DOHH2 (cell line): Measurements from ENCODE around the gene CGNL1.

Experiments
- H3F3A ChIP-seq: fragments of 200-600 bp; sonication (generic), shearing (Covaris generic); 2 replicates; pipeline ENCODE4 v1.6.0; 2016; ENCODE audit warnings: antibody characterized with exemption, mild to moderate bottlenecking; ENCODE audit not compliant: control insufficient read depth, insufficient read depth
- H3K27ac ChIP-seq: fragments of 200-600 bp; sonication (generic); 2 replicates; pipeline ENCODE4 v1.5.1; 2014; ENCODE audit warnings: low read depth, mild to moderate bottlenecking, low read length, moderate library complexity
- H3K27me3 ChIP-seq: fragments of 200-600 bp; sonication (generic); 2 replicates; pipeline ENCODE4 v1.6.1; 2014; ENCODE audit warnings: mild to moderate bottlenecking, low read length, mixed read lengths; ENCODE audit not compliant: control insufficient read depth
- H3K36me3 ChIP-seq: fragments of 200-600 bp; sonication (generic); 2 replicates; pipeline ENCODE4 v1.6.1; 2014; ENCODE audit warnings: mild to moderate bottlenecking, low read length, moderate library complexity, mixed read lengths; ENCODE audit not compliant: control insufficient read depth
- H3K4me1 ChIP-seq: fragments of 200-600 bp; sonication (generic); 2 replicates; pipeline ENCODE4 v1.6.1; 2014; ENCODE audit warnings: mild to moderate bottlenecking, low read length, mixed read lengths; ENCODE audit not compliant: control insufficient read depth
- H3K4me2 ChIP-seq: fragments of 200-600 bp; sonication (generic); 2 replicates; pipeline ENCODE4 v1.6.0; 2014; ENCODE audit warnings: mild to moderate bottlenecking, low read length, moderate library complexity
- H3K4me3 ChIP-seq: fragments of 200-600 bp; sonication (generic); 2 replicates; pipeline ENCODE4 v1.5.1; 2014; ENCODE audit warnings: mild to moderate bottlenecking, low read length, mixed read lengths
- H3K79me2 ChIP-seq: fragments of 200-600 bp; sonication (generic); 2 replicates; pipeline ENCODE4 v1.6.1; 2014; ENCODE audit warnings: mild to moderate bottlenecking, low read length, mixed read lengths; ENCODE audit not compliant: control insufficient read depth
- H3K9me2 ChIP-seq: fragments of 200-600 bp; sonication (generic); replicated peaks from 2 replicates; pipeline ENCODE4 v1.6.1; 2014; ENCODE audit warnings: mild to moderate bottlenecking, low read length, mixed read lengths; ENCODE audit not compliant: control insufficient read depth
- H3K9me3 ChIP-seq: fragments of 200-600 bp; sonication (generic); 2 replicates; pipeline ENCODE4 v1.6.1; 2014; ENCODE audit warnings: antibody characterized with exemption, low read length, mixed read lengths; ENCODE audit not compliant: control insufficient read depth, insufficient read depth
- H4K20me1 ChIP-seq: fragments of 200-600 bp; sonication (generic); 2 replicates; pipeline ENCODE4 v1.6.0; 2014; ENCODE audit warnings: low read depth, mild to moderate bottlenecking, antibody characterized with exemption, low read length, moderate library complexity; ENCODE audit not compliant: control insufficient read depth, insufficient read depth
- CTCF ChIP-seq: fragments of 200-600 bp; sonication (generic); IDR thresholded peaks from one replicate; pipeline ENCODE4 v1.5.1; 2014; ENCODE audit warnings: antibody characterized with exemption, mild to moderate bottlenecking, low read depth, low read length; ENCODE audit not compliant: poor library complexity, severe bottlenecking
- EZH2phosphoT487 ChIP-seq: fragments of 200-600 bp; sonication (generic); IDR thresholded peaks from 2 replicates; pipeline ENCODE4 v1.6.1; 2017; ENCODE audit warnings: borderline replicate concordance, mild to moderate bottlenecking, antibody characterized with exemption, low read length, moderate library complexity, mixed read lengths

The CGNL1 gene

GRCh38 chr15:57598346-57598745, 222.0 kb downstream of the CGNL1 start:
- Histone ChIP-seq H3K4me1 (no peaks in the 10 kb centered on the region), H3K36me3 (no peaks in the 10 kb centered on the region), H3K79me2 (no peaks in the 10 kb centered on the region), H3K9me3 (no peaks in the 10 kb centered on the region), H3K4me3 (no peak overlapping the region), H4K20me1 (no peaks in the 10 kb centered on the region), H3K27me3 (peaks cover 2% of the 10 kb centered on the region; the same call in 1 of the 2 replicates), H3K9me2 (no peaks in the 10 kb centered on the region), H3K4me2 (no peak overlapping the region), H3K27ac (no peak overlapping the region), H3F3A (no peaks in the 10 kb centered on the region)
- TF ChIP-seq EZH2phosphoT487, result no peak
- TF ChIP-seq CTCF, result no peak

GRCh38 chr15:57599296-57599810, 223.0 kb downstream of the CGNL1 start:
- Histone ChIP-seq H3K36me3 (no peaks in the 10 kb centered on the region), H3K4me2 (no peak overlapping the region), H3K4me3 (no peak overlapping the region), H3K27me3 (peaks cover 2% of the 10 kb centered on the region; the same call in 1 of the 2 replicates), H3K9me2 (no peaks in the 10 kb centered on the region), H3F3A (no peaks in the 10 kb centered on the region), H4K20me1 (no peaks in the 10 kb centered on the region), H3K79me2 (no peaks in the 10 kb centered on the region), H3K27ac (no peak overlapping the region), H3K4me1 (no peaks in the 10 kb centered on the region), H3K9me3 (no peaks in the 10 kb centered on the region)
- TF ChIP-seq CTCF (no peak), EZH2phosphoT487 (no peak)

- no peaks in the 10 kb centered on the region for H4K20me1 ChIP-seq
- TF ChIP-seq EZH2phosphoT487, result no peak
- no peak for TF ChIP-seq CTCF
- H3K27me3 ChIP-seq, result peaks cover 2% of the 10 kb centered on the region; the same call in 1 of the 2 replicates
- H3K4me2 ChIP-seq, result no peak overlapping the region
- no peaks in the 10 kb centered on the region for H3K9me3 ChIP-seq
- H3K36me3 ChIP-seq, result no peaks in the 10 kb centered on the region
- H3K4me3 ChIP-seq, result no peak overlapping the region
- H3F3A ChIP-seq, result no peaks in the 10 kb centered on the region
- H3K9me2 ChIP-seq, result no peaks in the 10 kb centered on the region
- H3K27ac ChIP-seq, result no peak overlapping the region
- no peaks in the 10 kb centered on the region for H3K4me1 ChIP-seq
- H3K79me2 ChIP-seq, result no peaks in the 10 kb centered on the region
These were observed 223.9 kb downstream of the CGNL1 start for GRCh38 chr15:57600197-57600596.
